HG03432 (cell line): ENCODE data around the gene TAOK1.
"Not testable (repeated sequence)": the region's sequence is repeated elsewhere in the genome, so short reads cannot be mapped to it uniquely, and the experiment has no call there.

Experiments used
- ATAC-seq: cut with Tn5 transposase; IDR thresholded peaks from one replicate; pipeline ENCODE4 v1.9.1; 2021; ENCODE audit warnings: mild to moderate bottlenecking, moderate library complexity; ENCODE audit not compliant: unreplicated experiment

TAOK1 gene

DNA sequence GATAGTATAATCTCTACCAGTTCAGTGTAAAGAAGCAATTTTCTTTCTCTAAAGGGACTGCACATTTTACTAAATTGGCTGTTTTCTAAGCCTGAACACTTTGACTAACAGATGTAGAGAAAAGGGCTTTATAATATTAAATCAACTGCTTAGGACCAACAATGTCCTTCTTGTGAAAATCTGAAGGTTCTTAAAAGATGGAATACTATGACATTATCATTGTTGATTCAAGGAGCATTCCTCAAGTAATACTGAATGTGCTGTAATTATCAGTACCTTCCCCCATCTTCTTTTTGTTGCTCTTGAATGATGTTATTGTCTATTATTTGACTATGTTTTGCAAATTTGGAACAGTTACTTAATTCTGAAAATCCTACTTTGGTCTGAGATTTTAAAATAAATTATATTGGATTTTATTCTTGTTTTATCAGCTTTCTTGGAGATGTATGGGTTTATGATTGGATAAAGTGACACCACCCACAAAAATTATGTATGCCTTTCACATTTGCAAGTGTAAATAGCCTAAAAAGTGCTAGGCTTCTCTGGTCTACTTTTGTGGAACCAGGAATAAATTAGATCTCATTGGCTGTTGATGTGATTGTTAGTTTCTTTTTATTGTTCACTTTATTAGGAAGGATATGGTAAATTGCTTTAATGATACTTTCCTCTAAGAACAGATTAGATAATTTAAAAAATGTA is 53.0 kb downstream of the TAOK1 start:
- ATAC-seq: no peak

DNA sequence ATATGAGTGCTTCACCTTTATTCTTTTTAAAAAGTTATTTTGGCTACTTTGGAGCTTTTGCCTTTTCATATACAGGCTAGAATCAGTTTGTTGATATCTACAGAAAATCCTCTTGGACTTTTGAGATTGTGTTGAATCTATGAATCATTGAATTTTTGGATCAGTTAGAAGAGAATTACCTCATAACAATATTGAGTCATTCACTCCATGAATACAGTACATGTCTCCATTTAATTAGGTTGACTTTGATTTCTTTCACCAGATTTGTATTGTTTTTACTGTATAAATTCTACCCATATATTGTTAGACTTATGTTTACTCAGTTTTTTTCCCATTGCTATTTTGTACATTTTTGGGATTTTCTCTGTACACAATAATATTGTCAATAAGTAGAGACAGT is 54.4 kb downstream of the TAOK1 start:
- ATAC-seq: no peak

GRCh38 chr17:29445844-29446243 is 55.7 kb downstream of the TAOK1 start:
- no peak for ATAC-seq

DNA sequence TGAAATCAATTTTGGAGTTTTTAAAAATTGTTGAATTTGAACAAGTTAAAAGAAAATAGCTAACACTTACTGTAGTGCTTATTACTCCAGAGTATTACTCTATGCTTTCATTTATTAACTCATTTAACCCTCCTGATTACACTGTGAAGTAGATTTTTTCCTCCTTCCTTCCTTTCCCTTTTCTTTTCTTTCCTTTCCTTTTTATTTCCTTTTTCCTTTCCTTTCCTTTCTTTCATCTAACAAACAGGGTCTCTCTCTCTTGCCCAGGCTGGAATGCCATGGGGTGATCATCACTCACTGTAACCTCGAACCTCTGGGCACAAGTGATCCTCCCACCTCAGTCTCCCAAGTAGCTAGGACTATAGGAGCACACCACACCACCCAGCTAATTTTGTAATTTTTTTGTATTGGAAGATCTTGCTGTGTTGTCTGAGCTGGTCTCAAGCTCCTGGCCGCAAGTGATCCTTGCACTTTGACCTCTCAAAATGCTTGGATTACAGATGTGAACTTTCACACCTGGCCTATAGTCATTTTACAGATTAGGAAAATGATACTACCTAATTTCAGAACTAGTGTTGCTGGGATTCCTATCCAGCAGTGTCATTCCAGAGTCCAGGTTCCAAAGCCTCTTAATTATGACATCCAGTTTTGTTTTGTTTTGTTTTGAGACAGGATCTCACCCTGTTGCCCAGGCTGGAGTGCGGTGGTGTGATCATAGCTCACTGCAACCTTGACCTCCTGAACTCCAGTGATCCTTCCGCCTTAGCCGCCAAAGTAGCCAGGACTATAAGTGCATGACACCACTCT is 59.9 kb downstream of the TAOK1 start:
- no peak for ATAC-seq

DNA sequence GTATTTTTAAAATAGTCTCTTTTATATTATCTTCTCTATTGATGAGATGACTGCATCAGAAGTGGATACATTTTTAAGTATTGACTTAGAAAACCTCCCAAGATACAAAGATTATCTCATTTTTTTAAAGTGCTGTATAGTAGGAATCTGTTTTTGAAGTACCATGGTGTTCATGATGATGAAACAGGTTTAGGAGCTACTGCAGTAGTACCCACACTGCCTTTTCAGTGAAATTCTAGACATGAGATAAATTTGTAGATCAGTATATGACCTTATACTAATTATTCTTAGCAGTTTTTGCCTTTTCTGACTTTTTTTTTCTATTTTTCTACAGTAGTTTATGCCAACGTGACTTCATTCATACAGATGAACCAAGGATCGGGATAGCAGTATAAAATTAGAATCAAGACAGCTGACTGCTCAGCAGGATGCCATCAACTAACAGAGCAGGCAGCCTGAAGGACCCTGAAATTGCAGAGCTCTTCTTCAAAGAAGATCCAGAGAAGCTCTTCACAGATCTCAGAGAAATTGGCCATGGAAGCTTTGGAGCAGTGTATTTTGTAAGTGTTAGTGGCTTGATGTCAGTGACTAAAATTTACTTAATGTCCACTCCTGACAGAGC is 61.1 kb downstream of the TAOK1 start:
- no peak for ATAC-seq

- ATAC-seq: no peak
These were observed 67.9 kb downstream of the TAOK1 start for GRCh38 chr17:29458066-29458465.

GRCh38 chr17:29461483-29462206 is 71.5 kb downstream of the TAOK1 start:
- ATAC-seq: no peak

DNA sequence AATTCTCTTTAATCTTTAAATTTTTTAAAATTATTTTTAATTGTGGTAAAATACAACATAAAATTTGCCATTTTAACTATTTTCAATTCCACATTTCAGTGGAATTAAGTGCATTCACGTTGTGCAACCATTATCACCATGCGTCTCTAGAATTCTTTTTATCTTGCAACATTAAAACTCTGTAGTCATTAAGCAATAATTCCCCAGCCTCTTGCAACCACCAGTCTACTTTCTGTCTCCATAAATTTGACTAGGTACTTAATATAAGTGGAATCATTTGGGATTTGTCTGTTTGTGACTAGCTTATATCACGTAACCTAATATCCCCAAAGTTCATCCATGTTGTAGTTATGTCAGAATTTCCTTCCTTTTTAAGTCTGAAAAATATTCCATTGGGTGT is 79.1 kb downstream of the TAOK1 start:
- ATAC-seq: no peak

DNA sequence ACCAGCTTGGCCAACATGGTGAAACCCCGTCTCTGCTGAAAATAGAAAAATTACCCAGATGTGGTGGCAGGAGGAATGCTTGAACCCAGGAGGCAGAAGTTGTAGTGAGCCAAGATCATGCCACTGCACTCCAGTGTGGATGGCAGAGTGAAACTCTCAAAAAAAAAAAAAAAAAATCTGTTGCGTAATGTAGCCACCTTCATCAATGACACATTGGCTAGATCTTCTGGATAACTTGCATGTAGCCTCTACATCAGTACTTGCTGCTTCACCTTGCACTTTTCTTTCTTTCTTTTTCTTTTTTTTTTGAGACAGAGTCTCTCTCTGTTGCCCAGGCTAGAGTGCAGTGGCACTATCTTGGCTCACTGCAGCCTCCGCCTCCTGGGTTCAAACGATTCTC is 83.3 kb downstream of the TAOK1 start:
- not testable (repeated sequence) for ATAC-seq

DNA sequence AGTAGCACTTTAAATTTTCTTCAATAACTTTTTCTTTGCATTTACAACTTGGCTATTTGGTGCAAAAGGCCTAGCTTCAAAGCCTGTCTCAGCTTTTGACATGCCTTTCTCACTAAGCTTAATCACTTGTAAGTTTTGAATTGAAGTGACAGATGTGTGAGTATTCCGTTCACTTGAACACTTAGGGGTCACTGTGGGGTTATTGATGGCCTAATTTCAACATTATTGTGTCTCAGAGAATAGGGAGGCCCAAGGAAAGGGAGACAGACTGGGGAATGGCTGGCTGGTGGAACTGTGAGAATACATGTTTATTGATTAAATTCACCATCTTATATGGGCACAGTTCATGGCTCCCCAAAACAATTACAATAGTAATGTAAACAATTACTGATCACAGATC is 84.1 kb downstream of the TAOK1 start:
- ATAC-seq: no peak

DNA sequence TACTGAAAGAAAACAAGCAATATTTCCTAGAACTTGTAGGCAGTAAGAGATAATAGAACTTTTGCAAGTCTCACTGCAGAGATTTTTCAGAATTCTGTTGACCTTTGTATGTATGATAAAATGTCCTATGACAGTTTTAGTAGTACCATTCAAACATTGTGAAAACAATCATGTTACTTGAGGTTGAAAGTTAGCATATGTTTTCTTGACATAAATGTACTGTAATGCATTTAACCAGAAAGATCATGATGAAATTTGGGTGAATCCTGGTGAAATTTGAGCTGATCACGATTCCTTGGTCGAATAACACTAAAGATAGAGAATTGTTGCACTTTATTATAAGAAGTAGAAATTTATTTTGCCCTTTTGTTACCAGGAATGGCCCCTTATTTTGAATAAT is 85.7 kb downstream of the TAOK1 start:
- no peak for ATAC-seq

GRCh38 chr17:29480249-29480928 is 90.2 kb downstream of the TAOK1 start:
- ATAC-seq: not testable (repeated sequence)

DNA sequence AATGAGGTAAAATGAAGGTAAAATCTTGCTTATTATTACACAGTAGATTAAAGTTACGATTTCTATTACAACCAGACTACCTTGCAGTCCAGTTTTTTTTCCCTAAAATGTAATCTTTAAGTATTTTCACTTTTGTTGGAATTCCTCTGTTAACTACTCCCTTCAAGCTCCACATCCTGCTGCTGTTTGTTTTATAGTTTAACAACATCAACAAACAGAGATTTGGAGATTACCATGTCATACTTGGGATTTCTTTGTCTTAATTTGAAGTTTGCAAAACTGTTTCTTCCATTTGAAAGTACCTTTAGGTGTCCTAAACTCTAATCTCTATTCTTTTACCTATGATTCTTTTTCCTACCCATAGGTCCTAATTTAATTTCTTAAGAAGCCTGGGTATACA is 93.3 kb downstream of the TAOK1 start:
- no peak for ATAC-seq

DNA sequence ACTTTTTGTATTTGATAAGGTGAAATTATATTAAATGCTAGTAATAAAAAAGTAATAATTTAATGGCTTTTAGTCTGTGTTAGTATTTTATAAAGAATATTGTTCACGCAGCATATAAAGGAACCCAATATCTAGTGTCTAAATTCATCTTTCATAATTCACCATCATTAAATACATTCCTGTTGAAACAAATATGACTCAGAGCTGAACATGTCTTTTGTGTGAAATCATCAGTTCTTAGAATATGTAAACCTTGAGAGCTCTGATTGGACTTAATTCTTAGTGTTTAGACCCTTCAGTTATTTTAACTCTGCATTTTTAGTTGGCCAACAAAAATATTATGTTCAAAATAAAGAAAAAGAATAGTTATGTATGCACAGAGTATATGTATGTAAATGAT is 104.8 kb downstream of the TAOK1 start:
- no peak for ATAC-seq

- ATAC-seq: no peak
These were observed 114.5 kb downstream of the TAOK1 start for GRCh38 chr17:29504711-29505110.

DNA sequence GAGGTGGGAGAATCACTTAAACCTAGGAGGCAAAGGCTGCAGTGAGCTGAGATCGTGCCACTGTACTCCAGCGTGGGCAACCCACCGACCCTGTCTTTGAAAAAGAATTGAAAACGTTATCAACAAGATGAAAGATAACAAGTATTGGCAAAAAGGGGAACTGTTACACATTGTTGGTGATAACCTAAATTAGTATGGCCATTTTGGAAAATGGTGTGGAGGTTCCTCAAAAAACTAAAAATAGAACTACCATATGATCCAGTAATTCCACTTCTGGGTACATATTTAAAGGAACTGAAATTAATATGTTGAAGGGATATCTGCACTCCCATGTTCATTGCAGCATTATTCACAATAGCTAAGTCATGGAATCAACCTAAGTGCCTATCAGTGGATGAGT is 115.7 kb downstream of the TAOK1 start:
- ATAC-seq: no peak

DNA sequence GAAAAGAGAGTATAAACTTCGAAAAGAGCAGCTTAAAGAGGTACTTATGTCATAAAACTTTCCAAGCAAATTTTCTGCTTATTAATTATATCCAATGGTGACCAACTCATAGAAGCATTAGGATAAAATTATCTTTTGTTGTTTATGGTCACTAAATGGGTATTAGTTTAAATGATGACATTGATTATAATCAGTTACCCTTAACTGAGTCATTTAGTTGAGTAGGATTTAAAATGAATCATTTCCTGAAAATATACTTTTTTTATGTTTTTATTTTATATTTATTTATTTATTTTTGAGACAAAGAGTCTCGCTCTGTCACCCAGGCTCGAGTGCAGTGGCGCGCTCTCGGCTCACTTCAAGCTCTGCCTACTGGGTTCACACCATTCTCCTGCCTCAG is 120.8 kb downstream of the TAOK1 start:
- no peak for ATAC-seq

- ATAC-seq: no peak
These were observed 124.6 kb downstream of the TAOK1 start for GRCh38 chr17:29514792-29515191.

DNA sequence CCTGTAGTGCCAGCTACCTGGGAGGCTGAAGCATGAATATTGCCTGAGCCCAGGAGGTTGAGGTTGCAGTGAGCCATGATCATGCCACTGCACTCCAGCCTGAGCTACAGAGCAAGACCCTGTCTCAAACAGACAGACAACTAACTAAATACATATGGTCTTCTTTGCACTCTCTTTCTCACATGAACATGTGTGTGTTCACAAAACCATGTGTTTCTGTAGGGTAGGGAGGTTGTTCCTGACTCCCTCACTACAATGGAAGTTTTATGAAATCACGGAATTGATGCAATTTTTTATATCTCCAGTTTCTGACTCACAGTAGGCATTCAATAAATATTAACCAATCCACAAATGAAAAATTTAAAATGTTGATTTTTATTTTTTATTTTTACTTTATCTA is 128.2 kb downstream of the TAOK1 start:
- ATAC-seq: no peak

DNA sequence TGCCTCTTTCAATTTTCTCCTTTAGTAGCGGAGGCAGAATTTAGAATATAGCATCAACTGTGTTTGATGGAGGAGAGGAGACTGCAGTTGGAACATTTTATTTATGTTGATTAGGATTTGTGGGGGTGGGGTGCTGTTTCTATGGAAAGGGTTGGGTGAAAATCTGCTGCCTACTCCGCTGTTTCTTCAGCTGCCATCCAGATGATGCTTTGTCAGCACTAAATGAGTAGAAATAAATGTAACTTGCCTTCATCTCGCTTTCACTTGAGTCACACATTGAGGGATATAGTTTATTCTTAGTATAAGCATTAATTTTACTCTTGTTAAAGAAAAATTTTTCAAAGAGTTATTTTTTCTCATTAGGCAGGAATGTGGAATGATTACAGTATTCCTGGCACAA is 134.5 kb downstream of the TAOK1 start:
- ATAC-seq: no peak

- ATAC-seq: no peak
These were observed 136.2 kb downstream of the TAOK1 start for GRCh38 chr17:29526322-29526721.
